Measurements from ENCODE around the gene EPHA4.

Gene EPHA4

GRCh38 chr2:221503965-221504364 is 68.1 kb downstream of the EPHA4 start:
- DNase-seq (ENCODE audit: low read depth in 3 of 3) = no peak

DNA sequence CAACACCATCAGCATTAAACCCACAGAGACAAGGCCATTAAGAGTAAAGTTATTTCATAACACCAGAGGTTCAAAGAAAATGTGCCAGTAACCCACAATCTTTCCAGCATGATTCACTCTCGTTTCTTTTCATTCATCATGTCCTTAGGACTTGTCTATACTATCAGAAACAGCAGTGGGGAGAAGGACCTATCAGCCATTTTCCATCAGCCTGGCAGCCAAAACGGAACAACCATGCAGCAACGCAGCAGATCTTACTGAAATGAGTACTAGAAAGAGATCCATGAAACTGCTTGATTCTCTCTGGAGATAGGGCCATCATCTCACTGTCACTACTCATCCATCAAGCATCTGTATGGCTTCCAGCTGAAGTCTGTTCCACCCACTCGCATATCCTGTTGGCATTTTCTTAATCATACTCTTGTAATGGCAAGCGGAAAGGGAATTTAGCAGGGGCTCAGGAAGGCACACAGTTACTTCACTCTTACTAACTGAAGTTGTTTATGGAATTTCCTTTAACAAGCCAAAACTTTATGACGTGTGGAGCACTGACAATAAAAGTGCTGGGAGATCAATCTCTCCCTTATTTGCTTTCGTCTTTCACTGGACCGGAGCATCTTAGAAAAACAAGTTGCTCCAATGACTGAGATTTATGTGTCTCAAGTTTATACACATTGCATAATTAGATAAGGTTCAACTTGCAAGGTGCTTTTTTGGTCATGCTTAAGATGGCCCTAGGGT is 69.7 kb downstream of the EPHA4 start:
- peak in 1 of 3 donors; percentile 44 for DNase-seq (ENCODE audit: low read depth in 3 of 3)

- DNase-seq (ENCODE audit: low read depth in 3 of 3) = no peak
Observed at GRCh38 chr2:221501883-221502269, 70.2 kb downstream of the EPHA4 start.

DNA sequence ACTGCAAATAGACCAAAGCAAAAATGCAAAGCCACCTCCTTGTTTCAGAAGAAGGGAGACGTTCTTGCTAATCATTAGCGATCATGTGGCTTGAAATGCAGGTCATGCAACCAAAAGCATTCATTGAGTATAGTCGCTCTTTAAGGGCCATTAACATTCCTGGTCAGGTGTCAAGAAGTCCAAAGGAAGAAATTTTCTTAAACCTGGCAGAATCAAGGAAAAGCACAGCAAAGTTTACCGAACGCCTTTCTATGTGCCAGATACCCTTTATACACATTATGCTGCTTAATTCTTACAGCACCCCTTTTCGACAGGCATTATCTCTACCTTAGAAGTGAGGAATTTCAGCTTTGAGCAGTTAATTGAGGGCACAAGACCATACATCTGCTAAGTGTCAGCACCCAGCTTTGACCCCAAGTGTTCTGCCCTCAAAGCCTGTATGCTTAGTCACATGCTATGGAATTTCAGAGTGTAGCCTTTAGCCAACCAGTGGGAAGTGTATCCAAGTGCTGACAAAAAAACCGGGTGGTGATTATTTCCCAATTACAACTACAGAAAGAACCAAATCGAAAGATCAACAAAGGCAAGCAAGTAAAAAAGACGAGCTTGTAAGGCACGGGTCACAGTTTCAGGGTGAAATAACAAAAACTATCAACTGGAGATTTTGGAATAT is 70.8 kb downstream of the EPHA4 start:
- DNase-seq (ENCODE audit: low read depth in 3 of 3) = no peak

DNA sequence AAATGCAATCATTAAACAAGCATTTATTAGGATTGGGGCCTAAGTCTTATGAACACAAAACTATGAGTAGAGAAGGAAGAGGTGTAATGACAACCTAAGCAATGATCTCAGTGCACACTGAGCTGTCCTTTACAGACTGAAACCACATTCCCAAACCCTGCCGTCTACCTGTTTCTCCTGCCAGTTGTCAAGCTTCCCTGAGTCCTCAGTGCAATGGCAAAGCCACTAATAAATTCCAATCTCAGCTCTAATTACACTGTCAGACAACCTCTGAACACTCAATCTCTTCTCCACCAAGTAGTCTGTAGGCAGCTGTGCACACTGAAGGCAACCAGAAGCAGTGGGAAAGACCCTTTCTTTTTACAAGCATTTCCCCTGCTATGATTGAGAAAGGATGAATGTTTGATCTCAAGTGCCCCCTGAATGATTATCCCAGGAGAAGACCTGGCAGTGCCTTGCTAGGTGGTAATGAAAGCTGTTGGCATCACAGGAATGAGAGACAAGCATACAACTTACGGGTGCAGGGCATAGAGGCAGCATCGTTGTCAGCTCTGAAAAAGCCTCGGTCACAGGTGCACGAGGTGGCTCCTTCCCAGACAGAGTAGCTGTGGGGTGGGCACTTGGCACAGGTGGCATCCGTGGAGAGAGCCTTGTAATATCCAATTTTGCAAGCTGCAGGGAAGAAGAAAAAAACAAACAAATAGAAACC is 71.4 kb downstream of the EPHA4 start:
- no peak for DNase-seq (ENCODE audit: low read depth in 3 of 3)

GRCh38 chr2:221495731-221496130 is 76.4 kb downstream of the EPHA4 start:
- no peak for DNase-seq (ENCODE audit: low read depth in 3 of 3)

DNA sequence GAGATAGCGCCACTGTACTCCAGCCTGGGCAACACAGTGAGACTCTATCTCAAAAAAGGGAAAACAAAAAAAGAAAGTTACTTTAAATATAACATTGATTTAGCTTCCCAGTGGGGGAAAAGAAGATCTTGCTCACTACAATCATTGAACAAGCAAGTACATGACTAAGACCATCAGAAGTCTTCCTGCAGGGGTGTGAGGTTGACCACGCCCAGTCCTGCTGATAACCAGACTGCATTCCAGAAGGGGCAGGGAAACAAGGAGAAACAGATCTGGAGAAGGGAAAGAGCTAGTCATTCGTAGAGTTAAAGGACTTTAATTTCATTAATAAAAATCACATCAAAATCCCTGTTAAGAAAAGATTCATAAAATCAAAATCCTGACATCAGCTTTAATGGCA is 77.5 kb downstream of the EPHA4 start:
- DNase-seq (ENCODE audit: low read depth in 3 of 3) = no peak

GRCh38 chr2:221493391-221493790 is 78.7 kb downstream of the EPHA4 start:
- DNase-seq (ENCODE audit: low read depth in 3 of 3) = no peak

GRCh38 chr2:221492636-221493035 is 79.5 kb downstream of the EPHA4 start:
- DNase-seq (ENCODE audit: low read depth in 3 of 3) = no peak

GRCh38 chr2:221490506-221491060 is 81.5 kb downstream of the EPHA4 start:
- no peak for DNase-seq (ENCODE audit: low read depth in 3 of 3)

DNA sequence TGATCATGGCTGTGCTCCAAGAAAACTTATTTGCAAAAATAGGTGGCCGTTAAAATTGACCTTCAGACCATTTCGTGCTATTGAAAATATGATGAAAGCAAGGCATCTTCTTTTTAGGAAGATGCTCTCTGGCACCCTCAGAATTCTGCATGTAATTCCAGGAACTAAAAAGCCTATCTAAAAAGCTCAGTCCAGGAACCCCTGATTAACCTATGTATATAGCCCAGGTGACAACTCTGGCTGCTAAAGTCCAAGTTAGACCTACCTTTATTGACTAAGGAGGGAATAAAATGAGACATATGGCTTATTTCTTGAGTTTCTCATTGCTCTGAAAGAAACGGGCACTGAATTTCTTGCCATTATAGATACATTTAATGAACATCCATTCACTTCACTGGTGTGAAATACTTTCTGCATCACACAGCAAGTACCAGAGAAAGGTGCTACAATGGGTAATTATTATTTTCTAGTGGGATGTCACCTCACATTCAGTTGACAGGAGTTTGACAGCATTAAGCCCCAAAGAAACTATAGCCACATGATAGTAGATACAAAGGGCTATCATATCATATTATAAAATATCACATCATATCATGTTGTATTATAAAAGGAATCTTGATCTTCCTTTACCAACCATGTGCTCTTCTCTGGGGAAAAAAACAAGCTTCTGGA is 83.8 kb downstream of the EPHA4 start:
- DNase-seq (ENCODE audit: low read depth in 3 of 3) = no peak

DNA sequence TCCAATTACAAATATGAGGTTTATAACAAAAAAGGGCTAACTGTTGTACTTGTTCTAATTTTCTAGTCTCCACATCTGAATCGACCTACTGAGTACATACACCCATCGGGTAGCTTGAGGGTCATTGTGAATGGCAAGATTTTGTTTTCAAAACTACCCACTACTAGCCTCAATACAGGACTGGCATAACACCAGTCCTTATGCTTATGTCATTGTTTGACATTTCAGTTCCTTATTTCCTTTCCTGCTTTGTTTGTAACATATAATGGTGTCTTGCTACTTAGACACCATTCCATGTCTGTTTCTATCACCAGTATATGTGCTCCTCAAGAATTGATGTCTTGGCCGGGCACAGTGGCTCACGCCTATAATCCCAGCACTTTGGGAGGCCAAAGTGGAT is 86.0 kb downstream of the EPHA4 start:
- no peak for DNase-seq (ENCODE audit: low read depth in 3 of 3)

GRCh38 chr2:221485503-221485870 is 86.6 kb downstream of the EPHA4 start:
- no peak for DNase-seq (ENCODE audit: low read depth in 3 of 3)

DNA sequence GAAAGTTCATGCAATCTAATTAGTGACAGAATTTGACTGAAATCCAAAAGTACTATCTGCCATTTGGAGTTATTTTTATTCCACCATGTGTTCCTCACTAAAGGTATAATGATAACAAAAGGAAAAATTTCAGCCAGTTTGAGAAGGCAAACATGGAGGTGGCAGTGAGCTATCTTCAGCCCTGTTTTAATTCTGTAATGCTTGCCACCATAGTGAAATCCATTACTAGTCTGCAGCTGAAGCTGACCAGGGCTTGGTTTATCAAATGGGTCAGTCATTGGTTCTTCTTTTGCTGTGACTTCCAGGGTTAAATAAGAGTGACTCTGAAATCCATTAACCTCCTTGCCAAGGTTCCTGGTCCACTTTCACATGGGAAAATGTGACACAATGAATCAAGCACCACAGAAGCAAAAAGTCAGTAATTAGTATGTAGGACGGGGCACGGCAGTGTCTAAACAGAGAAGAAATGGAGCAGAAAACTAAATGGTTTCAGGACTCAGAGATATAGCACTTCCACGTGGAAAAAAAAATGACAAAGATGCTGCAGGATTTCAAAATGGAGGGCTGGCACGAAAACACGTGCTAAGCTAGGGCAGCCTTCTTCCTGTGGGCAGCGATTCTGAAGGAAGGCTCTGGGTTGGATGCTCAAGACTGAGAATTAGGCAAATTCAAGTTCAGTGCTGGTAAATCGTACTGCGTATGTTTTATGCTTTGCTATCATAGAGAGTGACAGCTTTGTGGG is 87.2 kb downstream of the EPHA4 start:
- DNase-seq (ENCODE audit: low read depth in 3 of 3) = no peak

GRCh38 chr2:221482666-221483455 is 89.2 kb downstream of the EPHA4 start:
- DNase-seq (ENCODE audit: low read depth in 3 of 3) = no peak

DNA sequence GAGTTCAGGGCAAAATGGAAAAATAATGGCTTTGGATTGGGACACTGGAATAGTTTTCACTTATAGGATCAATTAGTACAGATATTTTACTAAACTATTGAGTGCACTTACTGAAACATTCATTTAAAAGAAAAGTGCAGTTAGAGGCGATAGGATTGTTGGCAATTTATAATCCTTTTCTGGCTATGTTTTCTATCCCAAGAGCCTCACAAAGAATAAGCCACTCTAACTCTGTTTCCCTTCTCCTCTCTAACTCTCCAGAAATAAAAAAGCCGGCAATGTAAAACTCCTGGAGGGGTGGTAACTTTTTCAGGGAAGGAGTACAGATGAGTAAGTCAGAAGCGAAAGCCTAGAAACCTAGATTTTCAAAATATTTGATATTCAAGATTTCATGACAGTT is 91.3 kb downstream of the EPHA4 start:
- DNase-seq (ENCODE audit: low read depth in 3 of 3) = no peak

DNA sequence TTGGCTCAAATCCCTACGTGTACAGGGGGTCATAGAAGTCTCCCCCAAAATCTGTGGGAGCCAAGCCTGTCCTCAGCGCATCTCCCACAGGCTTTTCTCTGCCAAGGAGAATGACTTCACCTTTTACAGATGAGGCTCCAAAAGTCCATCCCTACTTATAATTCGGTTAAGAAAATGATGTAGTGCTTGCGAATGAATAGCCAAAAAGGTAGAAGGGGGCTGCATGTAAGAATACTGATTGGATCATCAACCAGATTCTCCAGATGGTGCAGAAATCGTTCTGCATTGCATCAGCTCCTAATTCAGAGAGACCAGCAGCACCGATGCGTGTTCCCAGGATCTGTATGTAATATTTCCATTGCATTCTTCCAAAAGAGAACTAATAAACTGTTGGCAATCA is 91.9 kb downstream of the EPHA4 start:
- no peak for DNase-seq (ENCODE audit: low read depth in 3 of 3)

- no peak for DNase-seq (ENCODE audit: low read depth in 3 of 3)
Observed at GRCh38 chr2:221478485-221478863, 93.6 kb downstream of the EPHA4 start.

GRCh38 chr2:221477714-221478484 is 94.2 kb downstream of the EPHA4 start:
- no peak for DNase-seq (ENCODE audit: low read depth in 3 of 3)

GRCh38 chr2:221476195-221476594 is 95.9 kb downstream of the EPHA4 start:
- no peak for DNase-seq (ENCODE audit: low read depth in 3 of 3)

All from stimulated activated CD4-positive, alpha-beta T cell treated with anti-CD3 and anti-CD28 coated beads, TNF-alpha, amount 100 ng/mL, for 48 hours (primary cell).